HG02885 (cell line): Measurements from ENCODE around the gene NAB2.
"Not testable (repeated sequence)": the region's sequence is repeated elsewhere in the genome, so short reads cannot be mapped to it uniquely, and the experiment has no call there.

ENCODE experiments used
- ATAC-seq: cut with Tn5 transposase; IDR thresholded peaks from one replicate; pipeline ENCODE4 v1.9.1; 2021; ENCODE audit warnings: mild to moderate bottlenecking; ENCODE audit not compliant: unreplicated experiment, poor library complexity

Gene NAB2

GRCh38 chr12:57066245-57066644 is 22.7 kb upstream of the NAB2 start:
- no peak for ATAC-seq

- ATAC-seq: peak; percentile 87
Observed at GRCh38 chr12:57069523-57069922, 19.4 kb upstream of the NAB2 start.

GRCh38 chr12:57072661-57073060 is 16.3 kb upstream of the NAB2 start:
- ATAC-seq: no peak

- ATAC-seq: not testable (repeated sequence)
Observed at GRCh38 chr12:57073566-57074450, 15.1 kb upstream of the NAB2 start.

GRCh38 chr12:57078519-57079404 is 10.2 kb upstream of the NAB2 start, which contains the start of gene NEMP1:
Gene NEMP1, minus strand, starts transcription at chr12:57078791. Its CDS starts 46 bp downstream, at chr12:57078745.
- ATAC-seq: peak; percentile 97

GRCh38 chr12:57079821-57080220 is 9.1 kb upstream of the NAB2 start:
- no peak for ATAC-seq

- no peak for ATAC-seq
Observed at GRCh38 chr12:57080855-57081254, 8.1 kb upstream of the NAB2 start.

GRCh38 chr12:57085999-57086492 is 2.9 kb upstream of the NAB2 start:
- ATAC-seq: no peak

GRCh38 chr12:57086493-57087009 is 2.4 kb upstream of the NAB2 start:
- ATAC-seq: no peak

- peak; percentile 40 for ATAC-seq
Observed at GRCh38 chr12:57087010-57087690, 1.8 kb upstream of the NAB2 start.

GRCh38 chr12:57087691-57088353 is 1.1 kb upstream of the NAB2 start:
- peak; percentile 38 for ATAC-seq

- no peak for ATAC-seq
Observed at GRCh38 chr12:57089271-57090245, 644 bp downstream of the NAB2 start.

GRCh38 chr12:57090490-57090889 is 1.6 kb downstream of the NAB2 start:
- no peak for ATAC-seq

- no peak for ATAC-seq
Observed at GRCh38 chr12:57090924-57091637, 2.2 kb downstream of the NAB2 start.

- ATAC-seq: no peak
Observed at GRCh38 chr12:57091638-57092528, 3.0 kb downstream of the NAB2 start.

- no peak for ATAC-seq
Observed at GRCh38 chr12:57092529-57092862, 3.6 kb downstream of the NAB2 start.

- no peak for ATAC-seq
Observed at GRCh38 chr12:57092876-57093414, 4.0 kb downstream of the NAB2 start.
